Activated CD8-positive, alpha-beta T cell treated with anti-CD3 and anti-CD28 coated beads for 36 hours (primary cell): ENCODE data around the gene AMPD2. TPM values are rescaled to one million over a fixed set of nuclear protein-coding genes. Genes with fewer than 3 reads are reported as not detected.
A peak's percentile ranks its signal among the peaks of the same experiment; 100 is the strongest.

Experiments
- ATAC-seq: fragments of 200-7000 bp; cut with Tn5 transposase; one replicate; pipeline ENCODE4 v1.10.0; 2021; ENCODE audit warnings: mild to moderate bottlenecking, moderate library complexity
- CTCF ChIA-PET: fragments of 350-600 bp; sonication (Branson Sonifier 250); formaldehyde crosslinking; loops from one replicate; lab custom pipeline; 2021; ENCODE audit warnings: antibody characterized with exemption; lab: Charles Lee
- POLR2A ChIA-PET: fragments of 350-600 bp; sonication (Branson Sonifier 250); formaldehyde crosslinking; loops from one replicate; lab custom pipeline; 2021; ENCODE audit warnings: antibody characterized with exemption; lab: Charles Lee
- DNase-seq: peaks from one replicate; pipeline ENCODE4 v3.0.0-alpha.2; 2020
- H3K27ac Mint-ChIP-seq: one replicate; pipeline ENCODE4 v1.8.0; 2021; ENCODE audit warnings: mild to moderate bottlenecking, mixed read lengths
- H3K27me3 Mint-ChIP-seq: one replicate; pipeline ENCODE4 v1.8.0; 2021; ENCODE audit warnings: mixed read lengths
- H3K36me3 Mint-ChIP-seq: one replicate; pipeline ENCODE4 v1.8.0; 2021; ENCODE audit warnings: low read depth, mixed read lengths
- H3K4me1 Mint-ChIP-seq: one replicate; pipeline ENCODE4 v1.8.0; 2021; ENCODE audit warnings: low read depth, mixed read lengths
- H3K4me3 Mint-ChIP-seq: one replicate; pipeline ENCODE4 v1.8.0; 2021; ENCODE audit warnings: mild to moderate bottlenecking, moderate library complexity, mixed read lengths
- H3K9me3 Mint-ChIP-seq: one replicate; pipeline ENCODE4 v1.8.0; 2021; ENCODE audit warnings: mixed read lengths
- intact Hi-C: fragments of 100-400 bp; cut with micrococcal nuclease; formaldehyde crosslinking; loops from one replicate; pipeline ENCODE4 v1.10.0; 2022
- total RNA-seq, 2 experiments: library from RNA; stranded (reverse); gene quantifications; one replicate each; pipeline ENCODE4 v1.2.3, GENCODE V29; 2021
- TF ChIP-seq, protein P1 (sequence below): fragments of 200-600 bp; IDR thresholded peaks from one replicate; pipeline ENCODE4 v1.8.0; 2022; ENCODE audit warnings: antibody characterized with exemption, mild to moderate bottlenecking

AMPD2 gene
- total RNA-seq, 2 experiments from 2014 or later = 107 to 119 TPM

DNA sequence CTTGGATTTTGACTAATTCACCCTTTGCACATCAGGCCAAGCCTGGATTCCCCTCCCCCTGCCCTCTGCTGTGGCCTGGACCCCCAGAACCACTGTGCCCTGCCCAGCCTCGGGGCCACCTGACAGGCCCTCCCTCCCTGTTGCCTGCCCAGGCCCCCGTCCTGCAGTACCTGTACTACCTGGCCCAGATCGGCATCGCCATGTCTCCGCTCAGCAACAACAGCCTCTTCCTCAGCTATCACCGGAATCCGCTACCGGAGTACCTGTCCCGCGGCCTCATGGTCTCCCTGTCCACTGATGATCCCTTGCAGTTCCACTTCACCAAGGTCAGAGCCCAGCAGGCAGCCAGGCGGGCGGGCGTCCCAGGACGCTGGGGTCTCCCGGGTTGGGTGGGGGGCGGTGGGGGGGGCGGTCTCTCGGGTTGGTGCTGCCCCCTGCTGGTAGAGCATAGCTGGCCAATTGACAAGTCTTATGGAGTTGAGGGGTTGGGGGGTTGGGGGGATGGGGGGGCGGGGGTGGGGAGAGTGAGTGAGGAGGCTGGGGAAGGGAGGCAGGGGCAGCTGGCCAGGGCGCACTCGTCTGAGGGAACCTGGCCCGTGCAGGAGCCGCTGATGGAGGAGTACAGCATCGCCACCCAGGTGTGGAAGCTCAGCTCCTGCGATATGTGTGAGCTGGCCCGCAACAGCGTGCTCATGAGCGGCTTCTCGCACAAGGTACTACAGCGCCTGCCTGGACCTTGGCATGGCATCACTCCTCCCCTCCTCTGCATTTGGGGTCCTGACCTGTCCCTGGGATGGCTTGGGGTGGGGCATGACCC is 10.7 kb downstream of the AMPD2 start:
- TF ChIP-seq, protein P1, sequence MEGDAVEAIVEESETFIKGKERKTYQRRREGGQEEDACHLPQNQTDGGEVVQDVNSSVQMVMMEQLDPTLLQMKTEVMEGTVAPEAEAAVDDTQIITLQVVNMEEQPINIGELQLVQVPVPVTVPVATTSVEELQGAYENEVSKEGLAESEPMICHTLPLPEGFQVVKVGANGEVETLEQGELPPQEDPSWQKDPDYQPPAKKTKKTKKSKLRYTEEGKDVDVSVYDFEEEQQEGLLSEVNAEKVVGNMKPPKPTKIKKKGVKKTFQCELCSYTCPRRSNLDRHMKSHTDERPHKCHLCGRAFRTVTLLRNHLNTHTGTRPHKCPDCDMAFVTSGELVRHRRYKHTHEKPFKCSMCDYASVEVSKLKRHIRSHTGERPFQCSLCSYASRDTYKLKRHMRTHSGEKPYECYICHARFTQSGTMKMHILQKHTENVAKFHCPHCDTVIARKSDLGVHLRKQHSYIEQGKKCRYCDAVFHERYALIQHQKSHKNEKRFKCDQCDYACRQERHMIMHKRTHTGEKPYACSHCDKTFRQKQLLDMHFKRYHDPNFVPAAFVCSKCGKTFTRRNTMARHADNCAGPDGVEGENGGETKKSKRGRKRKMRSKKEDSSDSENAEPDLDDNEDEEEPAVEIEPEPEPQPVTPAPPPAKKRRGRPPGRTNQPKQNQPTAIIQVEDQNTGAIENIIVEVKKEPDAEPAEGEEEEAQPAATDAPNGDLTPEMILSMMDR = peak; percentile 53
- peak; percentile 57 for DNase-seq
- peaks cover 10% of the 10 kb centered on the region for H3K4me1 Mint-ChIP-seq
- H3K27ac Mint-ChIP-seq = no peak overlapping the region
- intact Hi-C loops = no loop called here
- ChIA-PET CTCF (interaction anchor here (0.6 to 18.5 kb wide), 20 partner anchors 9 to 354 kb away, joined by 3 to 294 read pairs (median 4); partner anchors contain the start of genes AHCYL1, AMPD2, GNAI3 and GNAT2), POLR2A (interaction anchor here (0.8 to 1.1 kb wide), 2 partner anchors 82 kb away, joined by 4 read pairs; partner anchors contain the start of gene GNAI3)
- H3K27me3 Mint-ChIP-seq = no peaks in the 10 kb centered on the region
- H3K9me3 Mint-ChIP-seq = no peaks in the 10 kb centered on the region
- H3K36me3 Mint-ChIP-seq = peaks cover 30% of the 10 kb centered on the region
- no peak for ATAC-seq
- no peak overlapping the region for H3K4me3 Mint-ChIP-seq

DNA sequence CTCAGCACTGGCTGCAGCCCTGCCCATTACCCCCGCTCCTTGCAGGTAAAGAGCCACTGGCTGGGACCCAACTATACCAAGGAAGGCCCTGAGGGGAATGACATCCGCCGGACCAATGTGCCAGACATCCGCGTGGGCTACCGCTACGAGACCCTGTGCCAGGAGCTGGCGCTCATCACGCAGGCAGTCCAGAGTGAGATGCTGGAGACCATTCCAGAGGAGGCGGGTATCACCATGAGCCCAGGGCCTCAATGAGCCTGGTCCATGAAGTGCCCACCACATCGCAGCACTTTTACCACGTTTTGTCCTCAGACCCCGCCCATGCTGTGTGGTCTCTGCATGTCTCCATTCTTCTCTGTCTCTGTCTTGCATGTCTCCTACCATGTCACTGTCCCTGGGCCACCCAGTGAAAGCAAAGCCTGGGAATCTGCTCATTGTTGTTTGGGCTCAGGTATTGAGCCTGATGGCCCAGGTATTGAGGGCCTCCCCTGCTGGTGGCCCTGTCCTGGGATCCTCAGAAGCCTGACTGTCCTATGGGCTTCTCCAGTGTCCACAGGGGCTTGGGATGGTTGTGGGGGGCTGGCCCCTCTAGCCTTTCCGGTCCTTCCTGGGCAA is 11.4 kb downstream of the AMPD2 start:
- intact Hi-C loops = no loop called here
- H3K4me1 Mint-ChIP-seq = peaks cover 12% of the 10 kb centered on the region
- ATAC-seq = no peak
- DNase-seq = no peak
- ChIA-PET POLR2A (interaction anchor here (1.1 kb wide), 1 partner anchor 83 kb away, joined by 4 read pairs; the partner anchor contains the start of gene GNAI3), CTCF (interaction anchor here (0.7 to 18.5 kb wide), 12 partner anchors 8 to 353 kb away, joined by 4 to 294 read pairs (median 7); partner anchors contain the start of genes AHCYL1, AMPD2, GNAI3 and GNAT2)
- H3K36me3 Mint-ChIP-seq = peaks cover 28% of the 10 kb centered on the region
- H3K9me3 Mint-ChIP-seq = no peaks in the 10 kb centered on the region
- no peak overlapping the region for H3K27ac Mint-ChIP-seq
- no peaks in the 10 kb centered on the region for H3K27me3 Mint-ChIP-seq
- no peak overlapping the region for H3K4me3 Mint-ChIP-seq
- TF ChIP-seq, protein P1 = no peak

DNA sequence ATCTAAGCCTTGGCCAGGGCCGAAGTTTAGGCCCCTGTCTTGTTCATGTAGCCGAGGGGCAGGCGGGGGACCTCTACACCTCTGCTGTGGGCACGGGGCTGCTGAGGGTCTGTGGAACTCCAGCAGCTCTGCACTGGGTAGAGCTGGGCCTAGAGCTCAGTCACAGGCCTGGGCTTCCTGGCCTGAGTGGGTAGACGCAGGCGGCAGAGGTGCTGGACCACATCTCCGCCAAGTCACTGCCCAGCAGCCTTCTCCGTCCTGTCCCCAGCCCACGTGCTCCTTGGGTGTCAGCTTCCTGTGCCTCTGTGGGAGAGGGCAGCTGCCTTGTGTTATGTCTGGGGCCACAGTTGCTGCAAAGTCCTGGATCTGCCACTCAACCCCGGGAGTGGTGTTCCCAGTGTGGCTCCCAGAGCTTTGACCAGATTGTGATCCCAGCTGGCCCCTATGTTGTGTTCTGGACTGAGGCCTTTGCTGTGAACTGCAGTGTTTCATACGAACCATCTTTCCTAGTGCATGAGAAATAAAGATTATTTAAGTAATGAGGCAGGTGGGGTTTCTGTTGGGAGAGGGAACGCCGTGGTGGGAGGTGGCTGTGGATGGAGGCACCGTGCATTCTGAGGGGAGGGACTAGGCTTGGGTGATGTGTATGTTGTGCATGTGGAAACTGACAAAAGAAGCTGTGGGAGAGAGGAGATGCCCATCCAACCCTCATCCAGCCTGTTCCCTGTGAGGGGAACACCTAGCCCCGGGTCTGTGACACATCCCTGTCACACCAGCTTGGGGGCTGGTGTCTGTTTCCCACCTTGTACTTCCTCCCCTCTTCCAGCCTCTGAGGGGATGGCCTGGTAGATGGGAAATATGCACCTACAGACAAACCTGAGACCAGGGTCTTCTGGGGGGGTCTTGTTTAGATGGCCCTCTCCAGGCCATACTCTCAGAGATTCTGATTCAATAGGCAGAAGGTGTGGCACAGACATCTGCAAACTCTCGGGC is 12.2 kb downstream of the AMPD2 start:
- H3K4me3 Mint-ChIP-seq = no peak overlapping the region
- peaks cover 23% of the 10 kb centered on the region for H3K36me3 Mint-ChIP-seq
- H3K4me1 Mint-ChIP-seq = peaks cover 12% of the 10 kb centered on the region
- ATAC-seq = no peak
- no peaks in the 10 kb centered on the region for H3K27me3 Mint-ChIP-seq
- no peak overlapping the region for H3K27ac Mint-ChIP-seq
- no peaks in the 10 kb centered on the region for H3K9me3 Mint-ChIP-seq
- TF ChIP-seq, protein P1 = no peak
- ChIA-PET CTCF (interaction anchor here (1.3 to 18.5 kb wide), 8 partner anchors 8 to 353 kb away, joined by 5 to 294 read pairs (median 13); partner anchors contain the start of genes AHCYL1, AMPD2, GNAI3 and GNAT2), POLR2A (interaction anchor here (1.1 kb wide), 1 partner anchor 83 kb away, joined by 4 read pairs; the partner anchor contains the start of gene GNAI3)
- intact Hi-C loops = no loop called here
- DNase-seq = no peak

DNA sequence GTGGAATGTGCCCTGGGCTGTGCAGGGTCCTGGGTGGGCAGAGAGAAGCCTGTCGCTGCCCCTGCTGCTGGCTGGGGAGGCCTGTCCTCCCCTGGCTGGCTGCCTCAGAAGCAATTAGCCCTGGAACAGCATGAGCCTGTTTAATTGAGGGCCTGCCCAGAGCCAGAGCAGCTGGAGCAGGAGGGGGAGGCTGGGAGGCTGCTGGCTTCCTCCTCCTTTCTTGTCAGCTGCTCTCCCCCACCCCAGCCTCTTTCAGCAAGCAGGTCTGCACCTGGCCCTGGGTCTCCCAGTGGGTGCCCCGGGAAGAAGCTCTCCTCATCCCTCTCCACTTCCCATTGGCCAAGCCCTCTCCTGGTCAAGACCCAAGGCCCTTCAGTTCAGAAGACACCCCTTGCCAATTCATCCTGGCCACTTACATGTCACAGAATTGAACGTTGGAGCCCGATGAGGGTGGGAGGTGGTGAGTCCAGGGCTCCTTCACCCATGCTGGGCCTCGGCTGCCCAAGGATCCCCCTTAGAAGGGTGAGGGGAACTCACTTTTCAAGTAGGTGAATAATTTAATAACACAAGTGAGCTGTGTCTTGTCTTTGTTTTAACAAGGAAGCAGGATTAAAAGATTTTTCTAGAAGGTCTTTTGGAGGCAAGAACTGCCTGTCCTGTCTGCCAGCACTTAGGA is 13.2 kb downstream of the AMPD2 start:
- ChIA-PET CTCF (interaction anchor here (0.7 to 18.5 kb wide), 6 partner anchors 7 to 352 kb away, joined by 3 to 294 read pairs (median 3); partner anchors contain the start of genes AHCYL1 and GPR61), POLR2A (interaction anchor here (1.8 kb wide), 1 partner anchor 12 kb away, joined by 4 read pairs; no protein-coding TSS in a partner anchor)
- DNase-seq (no peak), ATAC-seq (no peak)
- Mint-ChIP-seq H3K36me3 (peaks cover 19% of the 10 kb centered on the region), H3K4me3 (no peak overlapping the region), H3K27me3 (no peaks in the 10 kb centered on the region), H3K4me1 (peaks cover 12% of the 10 kb centered on the region), H3K27ac (no peak overlapping the region), H3K9me3 (no peaks in the 10 kb centered on the region)
- TF ChIP-seq, protein P1 = no peak
- intact Hi-C loops = no loop called here
